Left ventricle myocardium inferior (tissue), 1 donor: ENCODE data around the gene PLAGL1. TPM values are rescaled to one million over a fixed set of nuclear protein-coding genes. Genes with fewer than 3 reads are reported as not detected.

ENCODE experiments used
- DNase-seq: peaks from one replicate; pipeline ENCODE4 v3.0.0-alpha.2; 2020
- H3K27ac ChIP-seq: fragments of 200-600 bp; replicated peaks from 2 replicates; pipeline ENCODE4 v1.8.0; 2021
- H3K27me3 ChIP-seq: fragments of 200-600 bp; 2 replicates; pipeline ENCODE4 v1.8.0; 2021; ENCODE audit warnings: low read depth
- H3K36me3 ChIP-seq: fragments of 200-600 bp; 2 replicates; pipeline ENCODE4 v1.8.0; 2021
- H3K4me1 ChIP-seq: fragments of 200-600 bp; 2 replicates; pipeline ENCODE4 v1.8.0; 2021
- H3K4me3 ChIP-seq: fragments of 200-600 bp; 2 replicates; pipeline ENCODE4 v1.8.0; 2021; ENCODE audit warnings: mild to moderate bottlenecking, moderate library complexity
- H3K9me3 ChIP-seq: fragments of 200-600 bp; replicated peaks from 2 replicates; pipeline ENCODE4 v1.8.0; 2021
- intact Hi-C: fragments of 100-400 bp; cut with micrococcal nuclease; formaldehyde crosslinking; loops from one replicate; pipeline ENCODE4 v1.11.0; 2022
- total RNA-seq: library from RNA; stranded (reverse); fragmentation: NEBNext Ultra II Directional; extraction: Animal tissue kit (Norgen Biotek cat#: 25700); gene quantifications from one replicate; pipeline ENCODE4 v1.2.1, GENCODE V29; 2021
- TF ChIP-seq, protein P1 (sequence below): fragments of 200-600 bp; IDR thresholded peaks from 2 replicates; pipeline ENCODE4 v1.8.0; 2021; ENCODE audit warnings: antibody characterized with exemption, mild to moderate bottlenecking, borderline replicate concordance
- donor health status: DM: no; HTN: yes; CAD: no; lungs with severe emphysema.

Gene PLAGL1
- total RNA-seq, 1 donor from 2014 or later: 10.5 TPM

DNA sequence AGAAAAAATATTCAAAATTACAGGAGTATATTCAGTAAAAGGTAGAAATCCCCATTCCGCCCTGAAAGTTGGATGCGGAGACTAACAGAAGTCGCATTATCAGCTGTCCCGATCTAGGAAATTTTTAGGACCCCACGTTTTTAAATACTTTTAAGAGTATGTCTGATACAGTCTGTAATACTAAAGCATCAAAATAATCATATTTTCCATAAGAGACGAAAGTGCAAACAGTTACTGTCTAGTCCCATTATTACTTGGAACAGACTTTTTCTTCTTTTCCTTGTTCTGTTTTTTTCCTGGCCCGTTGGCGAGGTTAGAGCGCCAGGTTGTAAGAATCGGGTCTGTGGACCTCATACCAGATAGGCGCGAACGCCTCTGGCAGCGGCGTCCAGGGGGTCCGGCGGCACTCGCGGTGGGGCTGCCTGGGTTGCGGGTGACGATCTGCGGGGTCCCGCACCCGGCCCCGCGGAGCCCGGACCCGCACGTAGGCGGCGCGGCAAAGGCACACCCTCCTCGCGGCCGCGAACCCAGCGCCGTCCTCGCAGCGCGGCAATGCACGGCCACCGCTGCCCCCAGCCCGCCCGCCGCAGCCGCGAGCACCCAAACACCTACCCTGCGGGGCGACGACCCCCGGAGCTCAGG lies 460 bp downstream of the PLAGL1 start:
- DNase-seq: no peak
- Histone ChIP-seq H3K9me3 (peaks cover 17% of the 10 kb centered on the region), H3K36me3 (no peaks in the 10 kb centered on the region), H3K4me3 (peak overlapping the region; percentile 75), H3K4me1 (no peaks in the 10 kb centered on the region), H3K27me3 (no peaks in the 10 kb centered on the region), H3K27ac (peak overlapping the region; percentile 78)
- TF ChIP-seq, protein P1, sequence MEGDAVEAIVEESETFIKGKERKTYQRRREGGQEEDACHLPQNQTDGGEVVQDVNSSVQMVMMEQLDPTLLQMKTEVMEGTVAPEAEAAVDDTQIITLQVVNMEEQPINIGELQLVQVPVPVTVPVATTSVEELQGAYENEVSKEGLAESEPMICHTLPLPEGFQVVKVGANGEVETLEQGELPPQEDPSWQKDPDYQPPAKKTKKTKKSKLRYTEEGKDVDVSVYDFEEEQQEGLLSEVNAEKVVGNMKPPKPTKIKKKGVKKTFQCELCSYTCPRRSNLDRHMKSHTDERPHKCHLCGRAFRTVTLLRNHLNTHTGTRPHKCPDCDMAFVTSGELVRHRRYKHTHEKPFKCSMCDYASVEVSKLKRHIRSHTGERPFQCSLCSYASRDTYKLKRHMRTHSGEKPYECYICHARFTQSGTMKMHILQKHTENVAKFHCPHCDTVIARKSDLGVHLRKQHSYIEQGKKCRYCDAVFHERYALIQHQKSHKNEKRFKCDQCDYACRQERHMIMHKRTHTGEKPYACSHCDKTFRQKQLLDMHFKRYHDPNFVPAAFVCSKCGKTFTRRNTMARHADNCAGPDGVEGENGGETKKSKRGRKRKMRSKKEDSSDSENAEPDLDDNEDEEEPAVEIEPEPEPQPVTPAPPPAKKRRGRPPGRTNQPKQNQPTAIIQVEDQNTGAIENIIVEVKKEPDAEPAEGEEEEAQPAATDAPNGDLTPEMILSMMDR: no peak
- intact Hi-C loops: no loop called here

DNA sequence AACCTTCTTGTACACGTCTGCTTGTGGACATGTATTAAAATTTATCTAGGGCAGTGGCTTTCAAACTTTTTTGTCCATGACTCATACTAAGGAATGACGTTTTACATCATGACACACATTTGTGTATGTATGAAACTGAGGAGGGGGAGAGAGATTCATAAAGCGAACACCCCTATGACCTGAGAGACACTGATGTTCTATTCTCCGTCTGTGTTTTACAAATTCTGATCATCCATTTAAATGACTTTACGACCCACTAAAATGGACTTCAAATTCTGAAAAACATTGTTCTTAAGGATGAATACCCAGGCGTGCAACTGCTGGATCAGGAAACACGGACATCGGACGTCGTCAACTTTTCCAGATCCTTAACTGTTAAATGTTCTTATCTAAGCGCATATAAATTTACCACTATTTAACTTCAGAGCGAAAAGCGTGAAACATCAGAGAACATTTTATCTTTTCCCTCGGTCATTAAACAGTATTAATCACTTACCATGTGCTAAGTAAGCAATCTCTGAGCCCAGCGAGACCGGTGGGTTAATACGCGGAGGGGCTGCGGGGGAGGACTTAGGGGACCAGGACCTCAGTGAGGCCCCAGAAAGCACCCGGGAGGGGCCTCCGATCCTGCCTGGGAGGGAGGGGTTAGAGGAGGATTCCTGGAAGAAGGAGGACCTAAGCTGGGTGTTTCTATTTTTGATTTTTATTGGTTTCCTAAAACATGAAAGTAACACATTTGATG lies 1.2 kb downstream of the PLAGL1 start:
- Histone ChIP-seq H3K4me3 (peak overlapping the region; percentile 75), H3K27me3 (no peaks in the 10 kb centered on the region), H3K36me3 (no peaks in the 10 kb centered on the region), H3K4me1 (no peaks in the 10 kb centered on the region), H3K9me3 (peaks cover 24% of the 10 kb centered on the region), H3K27ac (peak overlapping the region; percentile 78)
- TF ChIP-seq, protein P1: no peak
- DNase-seq: no peak
- intact Hi-C loops: no loop called here

DNA sequence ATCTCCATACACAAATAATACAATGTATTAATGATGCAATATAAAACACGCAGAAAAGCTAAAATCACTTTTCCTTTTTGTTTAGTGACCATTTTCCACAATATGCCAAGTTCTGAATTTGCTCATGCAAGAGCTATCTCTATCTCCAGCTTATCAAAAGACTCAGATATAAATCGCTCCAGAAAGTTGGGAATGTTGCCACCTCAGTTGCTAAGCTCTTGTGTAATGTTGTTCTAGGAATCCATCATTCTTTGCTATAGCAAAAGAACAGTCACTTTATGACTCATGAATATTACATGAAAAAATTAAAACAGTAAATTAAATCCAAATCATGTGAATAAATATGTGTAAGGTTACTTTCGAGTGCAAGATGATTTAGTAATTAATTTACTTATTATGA lies 8.7 kb downstream of the PLAGL1 start:
- Histone ChIP-seq H3K9me3 (peaks cover 37% of the 10 kb centered on the region), H3K4me1 (no peaks in the 10 kb centered on the region), H3K27me3 (no peaks in the 10 kb centered on the region), H3K36me3 (no peaks in the 10 kb centered on the region), H3K4me3 (no peak overlapping the region), H3K27ac (no peak overlapping the region)
- intact Hi-C loops: no loop called here
- no peak for DNase-seq
- TF ChIP-seq, protein P1: no peak

DNA sequence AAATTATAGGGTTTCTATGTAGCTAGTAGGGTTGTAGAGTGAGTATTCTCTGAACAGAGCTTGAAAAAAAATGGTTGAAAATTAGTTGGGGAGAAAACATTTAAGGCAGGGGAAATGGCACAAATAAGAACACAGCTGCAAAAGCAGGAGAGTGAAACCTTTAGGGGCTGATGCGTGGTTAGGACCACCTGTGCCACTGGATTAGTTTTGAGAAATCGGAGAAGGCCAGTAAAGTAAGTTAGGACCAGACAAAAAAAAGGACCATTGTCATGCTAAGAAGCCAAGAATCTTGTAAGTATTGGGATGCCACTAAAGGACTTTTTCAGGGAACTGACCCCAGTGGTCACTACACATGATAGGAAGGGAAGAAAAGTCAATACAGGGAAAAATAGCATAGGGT lies 9.4 kb downstream of the PLAGL1 start:
- TF ChIP-seq, protein P1: no peak
- H3K9me3 ChIP-seq: peaks cover 40% of the 10 kb centered on the region
- no peaks in the 10 kb centered on the region for H3K27me3 ChIP-seq
- H3K4me3 ChIP-seq: no peak overlapping the region
- intact Hi-C loops: no loop called here
- no peaks in the 10 kb centered on the region for H3K36me3 ChIP-seq
- DNase-seq: no peak
- H3K27ac ChIP-seq: no peak overlapping the region
- H3K4me1 ChIP-seq: no peaks in the 10 kb centered on the region

DNA sequence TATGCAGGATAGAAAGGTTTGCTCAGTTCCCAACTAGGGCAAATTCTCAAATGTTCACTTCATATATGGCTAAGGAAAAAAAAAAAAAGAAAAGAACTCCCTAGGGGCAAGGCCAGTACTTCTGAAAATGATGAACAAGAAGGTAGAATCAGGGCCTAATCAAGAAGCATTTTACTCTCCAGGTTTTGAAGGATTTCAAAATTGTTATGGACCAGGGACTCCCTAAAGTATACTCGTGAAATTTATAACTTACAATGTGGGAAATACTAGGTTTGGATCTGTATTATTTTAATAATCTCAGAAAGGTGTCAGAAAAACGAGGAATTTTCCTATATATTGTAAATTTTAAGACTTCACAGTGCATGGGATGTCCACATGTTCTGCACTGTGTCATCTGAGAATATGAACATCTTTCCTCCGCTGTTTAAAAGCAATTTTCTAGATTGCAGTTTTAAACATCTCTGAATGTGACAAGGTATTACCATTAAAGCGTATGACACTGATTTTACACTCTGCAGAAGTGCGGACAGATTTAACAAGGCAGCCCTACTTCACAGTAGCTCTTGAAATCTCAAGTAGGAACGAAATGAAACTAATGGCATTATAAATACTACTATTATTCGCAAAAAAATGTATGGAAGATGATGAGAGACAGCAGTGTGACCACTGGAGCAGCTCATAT lies 14.0 kb downstream of the PLAGL1 start:
- no peak overlapping the region for H3K27ac ChIP-seq
- intact Hi-C loops: no loop called here
- H3K4me1 ChIP-seq: no peaks in the 10 kb centered on the region
- peaks cover 5% of the 10 kb centered on the region for H3K9me3 ChIP-seq
- H3K27me3 ChIP-seq: no peaks in the 10 kb centered on the region
- DNase-seq: no peak
- no peak overlapping the region for H3K4me3 ChIP-seq
- TF ChIP-seq, protein P1: no peak
- H3K36me3 ChIP-seq: no peaks in the 10 kb centered on the region
